GF-D8 (cell line): ENCODE measurements around the gene NOP9.

Source experiments
- DNase-seq: peaks from one replicate; lab custom pipeline; 2025; lab: John Stamatoyannopoulos, UW

NOP9 gene

DNA sequence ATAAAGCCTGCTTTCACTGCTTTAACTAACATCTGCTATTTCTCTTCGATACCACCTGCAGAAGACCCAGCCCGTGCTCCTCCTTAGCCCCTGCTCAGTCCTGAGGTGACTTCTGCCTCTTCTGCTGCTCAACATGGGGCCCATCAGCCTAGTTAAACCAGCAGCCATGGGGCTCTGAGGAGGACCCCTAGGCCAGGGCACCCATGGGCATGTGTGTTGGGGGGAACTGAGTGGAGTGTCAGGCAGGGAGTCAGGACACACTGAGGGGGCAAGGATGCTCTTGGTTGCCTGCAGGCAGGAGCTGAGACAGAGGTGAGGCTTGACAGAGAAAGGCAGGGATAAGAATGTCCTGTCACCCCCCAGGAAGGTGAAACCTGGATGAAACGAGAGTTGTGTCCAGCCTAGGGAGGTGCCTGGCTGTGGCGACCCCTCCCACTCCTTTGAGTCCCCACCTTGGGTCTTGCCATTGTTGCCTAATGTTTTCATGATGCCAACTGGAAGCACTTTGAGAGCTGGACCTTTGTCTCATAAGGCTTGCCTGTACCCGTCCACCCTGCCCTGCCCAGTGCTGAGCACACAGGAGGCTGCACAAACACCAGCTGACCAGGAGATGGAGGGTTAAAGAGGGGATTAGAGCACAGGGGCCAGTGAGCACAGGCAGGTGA lies 15.7 kb upstream of the NOP9 start:
- DNase-seq, result no peak

DNA sequence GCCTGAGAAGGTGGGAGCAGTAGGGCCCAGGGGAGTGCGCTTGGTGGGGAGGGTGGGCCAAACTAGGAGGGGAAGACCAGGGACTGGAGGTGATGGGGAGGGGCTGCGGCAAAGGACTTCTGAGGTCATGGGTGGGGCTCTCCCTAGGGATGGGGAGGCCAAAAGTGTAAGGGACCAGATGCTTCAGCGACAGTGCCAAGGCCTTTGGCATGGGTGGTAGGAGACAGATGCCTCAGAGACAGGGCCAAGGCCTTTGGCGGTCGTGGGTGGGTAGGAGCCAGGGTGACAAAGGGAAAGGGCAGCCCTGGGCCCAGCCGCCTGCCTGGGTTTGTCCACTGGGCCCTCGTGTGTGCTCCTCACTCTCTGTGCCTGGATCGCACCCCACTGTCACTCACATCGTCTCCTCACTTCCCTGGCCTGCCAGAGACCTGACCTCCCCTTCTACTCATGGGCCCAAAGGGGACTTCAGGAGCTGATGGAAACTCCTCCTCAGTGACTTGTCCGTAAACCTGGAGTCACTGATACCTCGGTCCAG lies 15.1 kb upstream of the NOP9 start:
- no peak for DNase-seq

DNA sequence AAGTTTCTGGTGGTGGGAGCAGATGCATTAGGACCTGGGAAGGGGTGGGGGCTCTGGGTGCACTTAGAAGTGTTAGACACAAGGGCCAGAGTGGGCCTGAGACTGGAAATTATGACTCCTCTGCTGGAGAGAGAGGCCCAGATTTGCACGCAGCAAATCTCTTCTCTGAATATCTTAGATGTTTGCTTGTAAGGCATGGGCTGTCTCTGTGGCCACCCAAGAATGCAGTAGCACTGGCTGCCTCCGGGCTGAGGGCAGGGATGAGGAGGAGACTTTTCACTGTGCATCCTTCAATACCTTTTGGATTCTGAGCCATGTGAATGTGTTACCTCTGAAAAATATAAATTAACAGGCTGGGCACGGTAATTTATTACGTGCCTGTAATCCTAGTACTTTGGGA lies 14.3 kb upstream of the NOP9 start:
- DNase-seq, result no peak

DNA sequence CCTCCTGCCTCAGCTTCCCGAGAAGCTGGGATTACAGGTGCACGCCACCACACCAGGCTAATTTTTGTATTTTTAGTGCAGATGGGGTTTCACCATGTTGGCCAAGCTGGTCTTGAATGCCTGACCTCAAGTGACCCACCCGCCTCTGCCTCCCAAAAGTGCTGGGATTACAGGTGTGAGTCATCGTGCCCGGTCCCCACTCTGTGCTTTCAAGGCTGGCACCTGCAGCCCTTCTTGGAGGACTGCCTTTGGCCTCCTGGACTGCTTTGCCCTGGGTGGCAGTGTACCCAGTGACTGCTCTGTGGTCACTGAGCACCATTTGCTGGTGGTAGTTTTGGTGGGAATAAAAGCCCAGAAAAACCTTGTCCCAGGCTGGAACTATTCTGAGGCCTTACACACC lies 12.7 kb upstream of the NOP9 start:
- DNase-seq, result no peak

DNA sequence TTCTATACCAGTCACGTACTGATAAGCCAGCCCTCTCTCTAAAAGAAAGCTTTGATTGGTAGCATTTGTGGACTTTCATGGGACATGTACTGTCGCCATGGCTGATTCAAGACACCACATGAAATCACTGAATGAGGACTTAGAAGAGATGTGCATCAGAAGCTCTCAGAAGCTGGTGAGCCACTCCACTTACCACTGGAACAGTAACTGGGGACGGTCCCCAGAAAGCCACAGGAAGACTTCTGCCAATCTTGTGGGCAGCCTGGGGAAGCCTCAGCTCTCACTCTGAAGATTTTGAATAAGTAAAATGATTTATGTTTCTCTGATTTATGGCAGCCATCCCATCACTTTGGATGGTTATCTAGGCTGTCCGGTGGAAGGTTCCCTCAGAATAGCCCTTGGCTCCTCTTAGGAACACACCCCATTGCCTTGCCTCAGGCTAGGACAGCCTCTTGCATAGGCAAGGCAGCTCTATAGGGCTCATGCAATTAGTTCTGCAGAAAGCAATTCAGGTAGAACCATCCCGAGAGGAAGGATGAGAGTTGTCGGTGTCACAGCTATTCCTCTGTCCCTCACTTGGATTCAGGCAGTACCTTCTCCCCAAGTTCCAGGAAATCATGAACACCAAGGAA lies 9.9 kb upstream of the NOP9 start:
- DNase-seq, result no peak

DNA sequence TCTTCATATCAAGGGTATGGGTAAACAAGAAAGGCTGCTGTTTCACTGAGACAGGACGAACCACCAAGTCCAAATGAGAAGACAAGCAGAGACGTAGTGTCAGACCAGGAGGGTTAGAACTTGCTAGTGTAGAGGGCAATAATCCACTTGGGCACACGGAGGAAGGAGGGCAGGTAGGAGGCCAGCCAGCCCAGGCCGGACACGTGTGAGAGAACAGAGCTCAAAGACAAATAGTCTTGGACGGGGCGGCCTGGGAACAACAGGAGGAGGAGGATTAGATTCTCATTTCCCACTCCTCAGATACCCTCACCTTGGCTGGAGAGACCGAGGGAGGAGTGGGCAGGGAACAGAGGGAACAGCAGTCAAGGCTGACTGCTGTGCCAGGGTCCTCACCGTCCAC lies 8.9 kb upstream of the NOP9 start:
- no peak for DNase-seq

DNA sequence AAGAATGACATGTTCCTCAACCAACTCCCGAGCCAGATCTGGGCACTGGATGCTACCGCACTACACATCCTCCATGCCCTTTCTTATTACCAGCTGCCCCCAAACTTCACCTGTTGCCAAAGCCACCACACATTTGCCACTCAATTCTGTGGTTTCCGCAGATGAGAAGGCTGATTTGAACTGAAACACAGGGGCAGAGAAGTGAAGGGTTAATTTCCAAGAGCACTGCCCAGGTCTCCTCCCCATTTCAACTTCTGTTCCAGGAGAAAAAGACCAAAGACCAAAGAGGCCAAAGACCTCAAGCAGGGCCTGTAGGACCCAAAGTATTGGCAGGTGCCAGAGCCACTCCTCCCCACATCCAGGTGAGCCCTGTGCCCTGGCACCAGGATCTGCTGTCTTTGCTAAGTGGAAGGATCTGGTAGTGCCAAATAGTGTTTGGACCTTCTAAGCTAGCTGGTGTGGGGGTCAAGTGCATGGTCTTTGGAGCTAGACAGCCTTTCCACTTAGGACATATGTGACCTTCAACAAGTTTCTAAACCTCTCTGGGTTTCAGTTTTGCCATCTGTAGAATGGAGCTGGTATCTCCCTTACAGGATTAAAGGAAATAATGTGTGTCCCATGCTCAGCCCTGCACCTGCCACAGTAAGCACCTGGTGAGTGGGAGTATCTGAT lies 8.1 kb upstream of the NOP9 start:
- no peak for DNase-seq

DNA sequence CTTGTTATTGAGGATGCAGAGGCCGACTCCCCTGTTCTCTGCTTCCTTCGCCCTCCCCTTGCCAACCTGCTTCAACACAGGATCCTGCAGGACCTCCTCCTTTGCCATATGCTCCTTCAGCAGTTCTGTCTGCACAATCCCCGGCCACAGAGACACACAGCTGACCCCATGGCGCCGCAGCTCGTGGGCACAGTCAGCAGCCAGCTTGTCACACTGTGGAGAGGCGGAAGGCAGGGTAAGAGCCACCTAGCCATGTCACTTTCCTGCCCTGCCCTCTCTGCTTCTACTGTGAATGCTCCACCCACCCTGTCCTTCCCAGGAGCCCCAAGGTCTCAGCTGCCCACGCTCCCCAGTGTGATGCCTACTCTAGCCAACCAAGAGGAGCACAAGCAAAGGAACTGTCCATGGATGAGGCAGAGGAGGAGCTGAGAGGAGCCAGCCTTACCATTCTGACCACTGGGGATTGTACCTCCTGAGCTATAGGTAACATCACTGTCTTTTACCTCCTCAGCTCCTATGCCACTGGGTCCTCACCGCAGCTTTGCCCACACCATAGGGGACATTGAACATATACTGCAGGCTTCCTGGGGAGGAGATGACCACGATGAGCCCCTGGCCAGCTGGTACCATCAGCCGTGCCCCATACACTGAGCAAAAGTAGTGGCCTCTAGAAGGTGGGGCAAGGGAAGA lies 7.4 kb upstream of the NOP9 start:
- DNase-seq, result no peak

DNA sequence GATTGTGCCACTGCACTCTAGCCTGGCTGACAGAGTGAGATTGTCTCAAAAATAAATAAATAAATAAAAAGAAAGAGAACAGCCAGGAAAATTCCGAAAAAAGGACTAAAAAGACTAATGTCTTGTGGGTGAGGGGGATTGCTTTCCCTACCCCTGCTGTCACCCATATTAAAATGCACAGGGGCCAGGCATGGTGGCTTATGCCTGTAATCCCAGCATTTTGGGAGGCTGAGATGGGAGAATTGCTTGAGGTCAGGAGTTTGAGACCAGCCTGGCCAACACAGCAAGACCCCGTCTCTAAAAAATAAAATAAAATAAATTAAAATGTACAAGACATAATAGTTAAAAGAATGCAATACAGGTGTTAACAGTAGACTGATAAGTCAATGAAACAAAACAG lies 6.1 kb upstream of the NOP9 start:
- DNase-seq, result no peak

DNA sequence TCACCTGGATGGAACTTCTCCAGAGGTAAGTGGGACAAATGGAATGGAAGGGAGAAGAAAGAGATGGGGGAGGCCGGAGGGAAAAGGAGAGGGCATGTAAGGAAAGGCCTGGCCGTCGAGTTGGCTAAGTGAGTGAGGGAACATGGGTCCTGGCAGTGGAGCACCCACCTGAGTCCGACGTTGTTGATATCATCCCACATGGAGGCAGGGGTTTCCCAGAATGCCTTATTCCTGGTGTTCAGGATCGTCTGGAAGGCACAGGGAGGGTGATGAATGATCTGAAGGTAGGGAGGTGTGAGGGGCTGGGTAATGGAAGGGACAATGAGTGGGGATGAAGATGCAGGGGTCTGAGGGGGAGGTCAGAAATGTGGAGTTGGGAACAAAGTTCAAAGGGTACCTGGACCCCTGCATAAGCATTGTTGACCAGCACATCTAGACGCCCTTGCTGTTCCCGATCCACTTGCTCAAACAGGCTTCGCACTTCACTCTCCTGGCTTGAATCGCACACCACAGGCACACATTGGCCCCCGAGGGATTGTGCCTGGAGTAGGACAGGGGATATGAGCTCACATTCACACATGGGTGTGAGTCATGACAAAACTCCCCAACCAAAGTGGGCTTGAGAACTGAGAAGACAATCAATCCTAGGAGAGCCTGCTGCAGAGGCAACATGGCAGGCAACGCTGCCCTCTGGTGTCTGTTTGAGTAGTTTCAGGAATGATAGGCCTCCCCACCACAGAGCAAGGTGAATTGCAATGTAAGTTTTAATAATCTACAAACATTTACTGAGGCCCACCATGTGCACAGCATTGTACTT lies 3.1 kb upstream of the NOP9 start:
- peak; percentile 38 for DNase-seq

DNA sequence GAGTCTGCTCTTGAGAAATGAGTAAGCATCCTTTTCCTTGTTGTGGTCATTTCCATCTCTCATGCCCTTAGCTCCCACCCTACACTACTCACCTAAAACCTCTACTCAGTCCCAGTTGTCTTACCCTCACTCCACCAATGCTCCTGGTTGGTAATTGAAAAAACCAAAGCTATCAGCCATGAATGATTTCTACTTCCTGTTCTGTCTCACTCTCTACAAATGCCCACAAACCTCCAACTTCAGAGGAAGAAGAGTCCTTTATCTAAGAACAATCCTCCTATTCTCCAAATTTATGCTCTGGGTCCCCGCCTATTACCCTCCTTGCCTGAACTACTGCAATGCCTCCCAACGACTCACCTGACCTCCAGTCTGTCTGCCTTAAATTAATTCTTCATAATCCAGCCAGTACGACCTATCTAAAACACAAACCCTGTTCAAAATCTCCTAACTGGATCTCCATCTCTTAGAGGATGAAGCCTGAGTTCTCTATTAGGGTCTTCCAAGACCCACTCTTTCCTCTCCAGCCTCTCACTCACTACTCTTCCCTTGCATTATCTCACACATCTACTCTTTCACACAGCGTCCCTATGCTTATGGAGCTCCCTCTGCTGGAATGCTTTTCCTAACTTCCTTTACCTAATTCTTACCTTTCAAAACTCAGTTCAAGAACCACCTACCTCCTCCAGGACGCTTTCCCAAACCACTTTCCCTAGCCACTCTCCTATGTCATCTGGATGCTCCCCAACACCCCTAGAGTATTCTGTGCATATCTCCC lies 2.3 kb upstream of the NOP9 start:
- DNase-seq, result peak; percentile 30

DNA sequence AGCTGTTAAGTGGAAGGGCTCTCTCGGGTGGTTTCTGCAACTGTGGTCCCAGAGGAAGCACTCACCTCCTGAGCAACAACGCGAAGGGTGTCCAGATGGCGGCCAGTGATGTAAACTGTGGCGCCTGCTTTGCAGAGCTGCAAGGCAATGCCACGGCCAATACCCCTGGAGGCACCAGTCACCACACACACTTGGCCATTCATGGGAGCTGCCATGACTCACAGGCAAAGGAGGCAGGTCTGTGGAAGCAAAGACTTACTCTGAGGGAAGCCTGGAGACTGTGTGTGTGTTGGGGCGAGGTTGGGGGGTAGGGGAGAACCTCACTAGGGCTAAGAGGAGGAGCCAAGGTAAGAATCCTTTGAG lies 777 bp upstream of the NOP9 start:
- DNase-seq, result no peak

DNA sequence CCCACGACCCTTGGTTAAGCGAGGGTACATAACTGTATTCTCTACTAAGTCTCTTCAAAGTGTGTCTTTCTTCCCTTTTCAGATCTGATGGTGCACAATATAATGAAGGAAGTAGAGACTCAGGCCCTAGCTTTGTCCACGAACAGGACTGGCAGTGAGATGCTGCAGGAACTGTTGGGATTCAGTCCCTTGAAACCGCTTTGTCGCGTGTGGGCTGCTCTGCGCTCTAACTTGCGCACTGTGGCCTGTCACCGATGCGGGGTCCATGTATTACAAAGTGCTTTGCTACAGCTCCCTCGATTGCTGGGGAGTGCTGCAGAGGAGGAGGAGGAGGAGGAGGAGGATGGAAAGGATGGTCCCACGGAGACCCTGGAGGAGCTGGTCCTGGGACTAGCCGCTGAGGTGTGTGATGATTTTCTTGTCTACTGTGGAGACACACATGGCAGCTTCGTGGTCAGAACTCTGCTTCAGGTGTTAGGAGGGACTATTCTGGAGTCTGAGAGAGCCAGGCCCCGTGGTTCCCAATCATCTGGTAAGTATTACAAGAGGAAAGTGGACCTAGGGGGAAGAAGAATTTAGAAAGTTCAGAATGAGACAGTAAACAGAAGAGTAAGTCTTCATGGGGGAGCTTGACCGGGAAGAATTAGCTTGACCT lies 803 bp downstream of the NOP9 start:
- DNase-seq, result no peak

DNA sequence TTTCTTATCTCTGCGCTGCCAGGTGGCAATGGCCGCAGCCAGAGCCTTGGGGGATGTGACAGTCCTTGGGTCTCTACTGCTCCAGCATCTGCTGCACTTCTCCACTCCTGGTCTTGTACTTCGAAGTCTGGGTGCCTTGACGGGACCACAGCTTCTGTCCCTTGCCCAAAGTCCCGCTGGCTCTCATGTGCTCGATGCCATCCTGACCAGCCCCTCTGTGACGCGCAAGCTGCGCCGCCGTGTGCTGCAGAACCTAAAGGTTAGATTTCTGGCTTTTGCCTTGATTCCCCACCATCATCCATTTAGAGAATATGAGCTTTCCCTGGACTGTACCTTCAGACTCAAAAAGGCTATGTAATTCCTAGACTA lies 4.4 kb downstream of the NOP9 start:
- DNase-seq, result no peak

DNA sequence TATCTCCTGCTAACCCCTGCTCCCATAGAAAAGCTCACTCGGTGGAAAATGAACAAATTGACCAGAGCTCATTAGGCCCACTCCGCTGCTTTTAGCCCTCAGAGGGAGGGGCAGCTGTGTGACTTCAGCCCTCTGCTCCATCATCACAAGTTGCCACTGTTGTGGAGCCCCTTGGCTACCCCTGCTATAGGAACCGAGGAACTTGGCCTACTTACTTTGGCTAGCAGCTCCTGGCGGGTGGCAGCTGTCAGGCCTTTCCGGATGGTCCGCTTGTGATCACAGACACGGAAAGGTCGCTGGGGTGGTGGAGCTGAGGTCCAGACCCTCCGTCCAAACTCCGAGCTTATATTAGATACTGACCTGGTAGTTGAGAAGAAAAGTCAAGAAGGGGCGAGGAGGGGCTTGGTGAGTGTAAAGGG lies 7.5 kb downstream of the NOP9 start:
- DNase-seq, result no peak

DNA sequence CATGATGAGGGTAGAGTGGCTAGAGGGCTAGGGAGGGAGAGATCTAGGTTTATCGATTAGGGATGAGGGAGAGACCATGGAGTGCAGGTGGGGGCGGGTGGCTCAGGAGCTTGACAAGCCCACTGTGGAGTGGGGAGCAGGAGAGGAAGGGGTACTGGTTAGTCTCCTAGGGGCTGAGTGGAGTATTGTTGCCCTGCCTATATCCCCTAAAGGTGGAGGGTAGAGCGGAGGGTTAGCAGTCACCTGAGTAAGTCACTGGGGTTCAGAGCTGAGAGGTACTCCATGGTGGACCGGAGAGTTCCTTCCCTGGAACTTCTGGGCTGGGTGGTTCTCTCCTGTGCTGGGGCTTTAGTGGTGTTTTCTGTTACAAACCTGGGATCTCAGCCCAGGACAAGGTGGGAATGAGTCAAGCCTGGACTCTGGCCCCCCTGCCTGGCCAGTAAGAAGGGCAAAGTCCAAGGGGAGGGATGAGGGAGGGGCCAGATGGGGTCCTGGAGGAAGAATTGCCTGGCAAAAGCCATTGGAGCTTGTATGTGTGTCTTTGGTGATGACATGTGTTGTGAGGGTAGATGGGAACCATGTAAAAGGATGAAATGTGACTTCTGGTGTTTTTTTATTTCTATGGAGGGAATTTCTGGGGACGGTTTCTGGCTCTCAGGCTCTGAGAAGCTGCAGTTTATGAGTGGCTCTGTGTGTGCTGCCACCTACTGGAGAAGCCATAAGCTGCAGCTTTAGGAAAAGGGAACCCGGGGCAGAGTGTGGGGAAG lies 8.1 kb downstream of the NOP9 start, which contains the start of gene CIDEB:
Gene CIDEB (minus strand): TSS at position 403 of the 767 bp plus-strand sequence. CDS start 119 bp downstream, at position 284.
- no peak for DNase-seq

DNA sequence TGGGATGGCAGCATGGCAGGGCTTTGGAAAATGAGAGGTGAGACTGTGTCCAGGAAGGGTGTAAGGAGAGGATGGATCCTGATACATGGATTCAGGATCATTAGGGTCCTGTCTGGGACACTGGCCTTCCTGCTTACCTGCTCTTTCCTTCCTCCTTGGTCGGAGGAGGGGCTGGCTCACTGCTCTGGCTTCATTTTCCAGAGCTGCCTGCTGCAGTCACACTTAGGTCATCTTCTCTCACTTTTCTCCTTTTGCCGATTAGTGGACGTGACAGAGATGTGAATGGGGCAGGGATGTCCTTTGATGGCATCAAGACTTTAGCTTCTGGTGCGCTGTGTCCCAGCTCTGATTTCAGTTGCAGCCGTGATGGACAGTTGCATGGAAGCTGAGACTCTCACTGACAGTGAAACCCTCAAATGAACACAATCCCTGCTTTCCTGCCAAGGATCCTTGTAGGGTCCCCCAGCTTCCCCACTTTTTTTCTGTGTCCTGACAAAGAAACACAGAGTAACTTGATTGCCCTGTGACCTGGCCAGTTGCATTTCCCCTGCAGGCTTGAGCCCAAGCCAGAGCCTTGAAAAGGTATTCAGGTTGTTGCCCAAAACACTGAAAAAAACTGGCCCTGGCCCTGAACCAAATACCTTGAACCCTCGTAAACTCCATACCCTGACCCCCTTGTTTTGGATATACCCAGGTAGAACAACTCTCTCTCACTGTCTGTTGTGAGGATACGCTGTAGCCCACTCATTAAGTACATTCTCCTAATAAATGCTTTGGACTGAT lies 8.9 kb downstream of the NOP9 start:
- DNase-seq, result no peak

DNA sequence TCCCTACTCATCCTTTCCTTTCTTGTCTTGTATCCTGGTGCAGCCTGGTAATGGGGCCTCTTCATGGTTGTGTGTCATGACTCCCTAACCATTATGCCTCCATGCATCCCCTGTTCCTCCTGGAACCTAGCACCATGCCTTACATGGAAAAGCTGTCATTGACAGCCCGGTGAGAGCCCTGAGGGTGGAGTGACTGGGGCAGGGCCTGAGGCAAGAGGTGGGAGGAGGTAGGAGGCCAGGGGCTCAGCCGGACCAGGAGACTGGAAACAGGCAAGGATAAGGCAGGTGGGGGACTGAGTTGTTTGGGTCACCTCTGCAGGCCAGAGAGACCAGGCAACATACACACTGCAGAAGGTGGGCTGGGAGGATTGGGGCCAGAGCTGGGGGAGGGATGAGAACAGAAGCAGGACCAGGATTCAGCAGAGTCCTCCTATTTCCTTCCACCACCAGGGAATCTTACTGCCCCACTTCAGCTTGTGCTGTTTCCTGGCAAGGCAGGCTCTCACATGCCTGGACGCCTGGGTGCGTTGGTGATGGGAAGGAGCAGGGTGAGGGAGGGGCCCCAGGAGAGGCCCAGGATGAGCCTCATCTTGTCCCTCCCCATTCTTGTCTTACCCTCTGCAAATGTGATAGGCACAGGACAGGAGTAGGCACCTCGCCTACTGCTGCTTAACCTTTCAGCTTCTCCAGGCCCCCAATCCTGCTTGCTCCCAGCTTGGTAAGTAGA lies 10.1 kb downstream of the NOP9 start, which contains the start of gene LTB4R2:
Gene LTB4R2 (plus strand): TSS at position 603 of the 727 bp plus-strand sequence. CDS start 525 bp downstream, outside the sequence.
- no peak for DNase-seq
